ENCODE measurements around the gene CSHL1. TPM values are rescaled to one million over a fixed set of nuclear protein-coding genes. Genes with fewer than 3 reads are reported as not detected.
"Not testable (repeated sequence)": the region's sequence is repeated elsewhere in the genome, so short reads cannot be mapped to it uniquely, and the experiment has no call there.

Gene CSHL1
- total RNA-seq, 2 donors from 2014 or later, result not detected

GRCh38 chr17:63881935-63882601 lies 29.0 kb downstream of the CSHL1 start, which contains the start of gene GH2:
Gene GH2 (minus strand): TSS chr17:63881944. CDS start chr17:63881801, 143 bp downstream.
- Histone ChIP-seq H3K36me3 (ENCODE audit: control insufficient read depth, insufficient read depth, low read length) (no peaks in the 10 kb centered on the region), H3K27me3 (ENCODE audit: control insufficient read depth, insufficient read depth, low read length, poor library complexity, severe bottlenecking) (no peaks in the 10 kb centered on the region), H3K4me1 (ENCODE audit: control insufficient read depth, insufficient read depth, low read length) (no peaks in the 10 kb centered on the region), H3K9ac (ENCODE audit: extremely low read depth, low read length, poor library complexity, severe bottlenecking) (no peak within 1 kb of the TSS), H3K9me3 (ENCODE audit: control insufficient read depth, low read length) (no peaks in the 10 kb centered on the region), H3K27ac (ENCODE audit: low read depth, low read length) (no peak within 1 kb of the TSS), H3K4me3 (ENCODE audit: low read length) (no peak within 1 kb of the TSS)
- 66 to 82% methylated on average over 5 to 11 of the region's 15 CpGs for WGBS, 2 experiments (ENCODE audit: insufficient coverage in 1 of 2, insufficient read length in 1 of 2)
- Mint-ChIP-seq H3K4me1 (peaks cover 10% of the 10 kb centered on the region), H3K27ac (peak within 1 kb of the TSS; percentile 68), H3K4me3 (peak within 1 kb of the TSS; percentile 33), H3K27me3 (ENCODE audit: insufficient read depth) (peaks cover 13% of the 10 kb centered on the region), H3K9me3 (no peaks in the 10 kb centered on the region), H3K36me3 (ENCODE audit: low read depth) (no peaks in the 10 kb centered on the region)
- DNase-seq, result peak; percentile 96
- TF ChIP-seq CTCF (conservative IDR thresholded peaks at IDR 0.05), result peak; percentile 70

- not testable (repeated sequence) for H3K27ac ChIP-seq (ENCODE audit: low read depth, low read length); H3K9me3 ChIP-seq (ENCODE audit: control insufficient read depth, low read length); H3K9ac ChIP-seq (ENCODE audit: extremely low read depth, low read length, poor library complexity, severe bottlenecking); H3K4me1 ChIP-seq (ENCODE audit: control insufficient read depth, insufficient read depth, low read length); H3K4me3 ChIP-seq (ENCODE audit: low read length); H3K27me3 ChIP-seq (ENCODE audit: control insufficient read depth, insufficient read depth, low read length, poor library complexity, severe bottlenecking); H3K36me3 ChIP-seq (ENCODE audit: control insufficient read depth, insufficient read depth, low read length); H3K36me3 Mint-ChIP-seq (ENCODE audit: low read depth); H3K9me3 Mint-ChIP-seq
- DNase-seq, result peak; percentile 96
- TF ChIP-seq CTCF (conservative IDR thresholded peaks at IDR 0.05), result peak; percentile 70
- WGBS, 2 experiments (ENCODE audit: insufficient coverage in 1 of 2, insufficient read length in 1 of 2), result 57 to 74% methylated on average over 6 to 11 of the region's 11 CpGs
- H3K27me3 Mint-ChIP-seq (ENCODE audit: insufficient read depth), result peaks cover 13% of the 10 kb centered on the region
- peaks cover 10% of the 10 kb centered on the region for H3K4me1 Mint-ChIP-seq
- H3K27ac Mint-ChIP-seq, result peak overlapping the region; percentile 68
- peak overlapping the region; percentile 33 for H3K4me3 Mint-ChIP-seq
Observed at GRCh38 chr17:63881337-63881736, 29.7 kb downstream of the CSHL1 start.

GRCh38 chr17:63880706-63881105 lies 30.4 kb downstream of the CSHL1 start:
- no peak overlapping the region for H3K4me3 ChIP-seq (ENCODE audit: low read length)
- Mint-ChIP-seq H3K4me1 (peaks cover 10% of the 10 kb centered on the region), H3K9me3 (no peaks in the 10 kb centered on the region), H3K27ac (no peak overlapping the region), H3K27me3 (ENCODE audit: insufficient read depth) (peaks cover 13% of the 10 kb centered on the region), H3K4me3 (peak overlapping the region; percentile 33), H3K36me3 (ENCODE audit: low read depth) (no peaks in the 10 kb centered on the region)
- H3K9me3 ChIP-seq (ENCODE audit: control insufficient read depth, low read length), result no peaks in the 10 kb centered on the region
- WGBS, 2 experiments (ENCODE audit: insufficient coverage in 1 of 2, insufficient read length in 1 of 2), result 92 to 95% methylated on average over 4 to 12 of the region's 12 CpGs
- H3K9ac ChIP-seq (ENCODE audit: extremely low read depth, low read length, poor library complexity, severe bottlenecking), result no peak overlapping the region
- peak; percentile 71 for DNase-seq
- no peak overlapping the region for H3K27ac ChIP-seq (ENCODE audit: low read depth, low read length)
- no peaks in the 10 kb centered on the region for H3K4me1 ChIP-seq (ENCODE audit: control insufficient read depth, insufficient read depth, low read length)
- no peak for TF ChIP-seq CTCF (conservative IDR thresholded peaks at IDR 0.05)
- no peaks in the 10 kb centered on the region for H3K36me3 ChIP-seq (ENCODE audit: control insufficient read depth, insufficient read depth, low read length)
- H3K27me3 ChIP-seq (ENCODE audit: control insufficient read depth, insufficient read depth, low read length, poor library complexity, severe bottlenecking), result peaks cover 6% of the 10 kb centered on the region

- H3K27ac Mint-ChIP-seq; H3K9ac ChIP-seq (ENCODE audit: extremely low read depth, low read length, poor library complexity, severe bottlenecking); H3K9me3 Mint-ChIP-seq; H3K36me3 ChIP-seq (ENCODE audit: control insufficient read depth, insufficient read depth, low read length); DNase-seq; H3K4me3 ChIP-seq (ENCODE audit: low read length); H3K4me3 Mint-ChIP-seq; H3K27me3 ChIP-seq (ENCODE audit: control insufficient read depth, insufficient read depth, low read length, poor library complexity, severe bottlenecking); H3K4me1 ChIP-seq (ENCODE audit: control insufficient read depth, insufficient read depth, low read length); H3K36me3 Mint-ChIP-seq (ENCODE audit: low read depth); H3K9me3 ChIP-seq (ENCODE audit: control insufficient read depth, low read length); H3K27ac ChIP-seq (ENCODE audit: low read depth, low read length): not testable (repeated sequence)
- H3K27me3 Mint-ChIP-seq (ENCODE audit: insufficient read depth), result peaks cover 10% of the 10 kb centered on the region
- H3K4me1 Mint-ChIP-seq, result peaks cover 10% of the 10 kb centered on the region
- 92 to 99% methylated on average over 6 to 9 of the region's 9 CpGs for WGBS, 2 experiments (ENCODE audit: insufficient coverage in 1 of 2, insufficient read length in 1 of 2)
Observed at GRCh38 chr17:63878413-63878812, 32.6 kb downstream of the CSHL1 start.

GRCh38 chr17:63874693-63875092 lies 36.4 kb downstream of the CSHL1 start:
- not testable (repeated sequence) for H3K4me3 ChIP-seq (ENCODE audit: low read length); H3K4me1 ChIP-seq (ENCODE audit: control insufficient read depth, insufficient read depth, low read length); H3K36me3 Mint-ChIP-seq (ENCODE audit: low read depth); H3K4me1 Mint-ChIP-seq; H3K9me3 ChIP-seq (ENCODE audit: control insufficient read depth, low read length); H3K27ac ChIP-seq (ENCODE audit: low read depth, low read length); H3K27ac Mint-ChIP-seq; H3K27me3 ChIP-seq (ENCODE audit: control insufficient read depth, insufficient read depth, low read length, poor library complexity, severe bottlenecking); H3K36me3 ChIP-seq (ENCODE audit: control insufficient read depth, insufficient read depth, low read length); H3K9me3 Mint-ChIP-seq; H3K9ac ChIP-seq (ENCODE audit: extremely low read depth, low read length, poor library complexity, severe bottlenecking); H3K4me3 Mint-ChIP-seq; DNase-seq
- H3K27me3 Mint-ChIP-seq (ENCODE audit: insufficient read depth), result peaks cover 12% of the 10 kb centered on the region
- 95 to 100% methylated on average over 3 to 6 of the region's 6 CpGs for WGBS, 2 experiments (ENCODE audit: insufficient coverage in 1 of 2, insufficient read length in 1 of 2)

All from endodermal cell (in vitro differentiated cells).